Measurements from ENCODE around the gene DCDC2B. TPM values are rescaled to one million over a fixed set of nuclear protein-coding genes. Genes with fewer than 3 reads are reported as not detected.

Gene DCDC2B
- total and polyA plus RNA-seq, 10 of the 15 experiments (the other 5 are each of a cell fraction or from before 2014, with no cell fraction given), result 0.12 to 0.21 (median 0.15) TPM; not detected in 7

DNA sequence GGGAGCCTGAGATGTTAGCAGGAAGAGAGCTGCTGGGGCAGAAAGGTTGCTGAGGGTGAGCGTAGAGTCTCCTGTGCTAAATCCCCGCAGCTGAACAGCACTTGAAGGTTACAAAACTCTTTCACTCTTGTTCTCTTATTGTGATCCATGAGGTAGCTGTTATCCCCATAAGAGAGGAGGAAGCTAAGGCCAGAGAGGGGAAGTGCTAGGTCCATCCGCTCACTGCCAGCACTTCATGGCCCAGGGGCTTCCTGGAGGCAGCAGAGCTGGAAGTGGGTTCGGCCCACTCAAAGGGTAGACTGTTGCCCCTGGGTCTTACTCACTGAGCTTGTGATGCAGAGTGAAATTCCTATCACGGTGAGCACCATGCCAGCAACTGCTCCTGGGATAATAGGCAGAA is 7.7 kb downstream of the DCDC2B start (continued):
- TF ChIP-seq POLR2AphosphoS2 (IDR thresholded peaks at IDR 0.05; ENCODE audit: low read depth, low read length) (no peak), SPI1 (IDR thresholded peaks at IDR 0.05; ENCODE audit: borderline replicate concordance, insufficient read depth, low read depth, low read length) (no peak), PAX5 (IDR thresholded peaks at IDR 0.05; ENCODE audit: borderline replicate concordance, low read depth, low read length) (no peak)
- TF ChIP-seq, protein P1, sequence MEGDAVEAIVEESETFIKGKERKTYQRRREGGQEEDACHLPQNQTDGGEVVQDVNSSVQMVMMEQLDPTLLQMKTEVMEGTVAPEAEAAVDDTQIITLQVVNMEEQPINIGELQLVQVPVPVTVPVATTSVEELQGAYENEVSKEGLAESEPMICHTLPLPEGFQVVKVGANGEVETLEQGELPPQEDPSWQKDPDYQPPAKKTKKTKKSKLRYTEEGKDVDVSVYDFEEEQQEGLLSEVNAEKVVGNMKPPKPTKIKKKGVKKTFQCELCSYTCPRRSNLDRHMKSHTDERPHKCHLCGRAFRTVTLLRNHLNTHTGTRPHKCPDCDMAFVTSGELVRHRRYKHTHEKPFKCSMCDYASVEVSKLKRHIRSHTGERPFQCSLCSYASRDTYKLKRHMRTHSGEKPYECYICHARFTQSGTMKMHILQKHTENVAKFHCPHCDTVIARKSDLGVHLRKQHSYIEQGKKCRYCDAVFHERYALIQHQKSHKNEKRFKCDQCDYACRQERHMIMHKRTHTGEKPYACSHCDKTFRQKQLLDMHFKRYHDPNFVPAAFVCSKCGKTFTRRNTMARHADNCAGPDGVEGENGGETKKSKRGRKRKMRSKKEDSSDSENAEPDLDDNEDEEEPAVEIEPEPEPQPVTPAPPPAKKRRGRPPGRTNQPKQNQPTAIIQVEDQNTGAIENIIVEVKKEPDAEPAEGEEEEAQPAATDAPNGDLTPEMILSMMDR (IDR thresholded peaks at IDR 0.05 in 2 of 3, conservative IDR thresholded peaks at IDR 0.05 in 1 of 3; ENCODE audit: control insufficient read depth in 2 of 3, extremely low read depth in 1 of 3, insufficient read depth in 1 of 3, low read depth in 3 of 3, low read length in 3 of 3), result no peak
- TF ChIP-seq, protein P2, sequence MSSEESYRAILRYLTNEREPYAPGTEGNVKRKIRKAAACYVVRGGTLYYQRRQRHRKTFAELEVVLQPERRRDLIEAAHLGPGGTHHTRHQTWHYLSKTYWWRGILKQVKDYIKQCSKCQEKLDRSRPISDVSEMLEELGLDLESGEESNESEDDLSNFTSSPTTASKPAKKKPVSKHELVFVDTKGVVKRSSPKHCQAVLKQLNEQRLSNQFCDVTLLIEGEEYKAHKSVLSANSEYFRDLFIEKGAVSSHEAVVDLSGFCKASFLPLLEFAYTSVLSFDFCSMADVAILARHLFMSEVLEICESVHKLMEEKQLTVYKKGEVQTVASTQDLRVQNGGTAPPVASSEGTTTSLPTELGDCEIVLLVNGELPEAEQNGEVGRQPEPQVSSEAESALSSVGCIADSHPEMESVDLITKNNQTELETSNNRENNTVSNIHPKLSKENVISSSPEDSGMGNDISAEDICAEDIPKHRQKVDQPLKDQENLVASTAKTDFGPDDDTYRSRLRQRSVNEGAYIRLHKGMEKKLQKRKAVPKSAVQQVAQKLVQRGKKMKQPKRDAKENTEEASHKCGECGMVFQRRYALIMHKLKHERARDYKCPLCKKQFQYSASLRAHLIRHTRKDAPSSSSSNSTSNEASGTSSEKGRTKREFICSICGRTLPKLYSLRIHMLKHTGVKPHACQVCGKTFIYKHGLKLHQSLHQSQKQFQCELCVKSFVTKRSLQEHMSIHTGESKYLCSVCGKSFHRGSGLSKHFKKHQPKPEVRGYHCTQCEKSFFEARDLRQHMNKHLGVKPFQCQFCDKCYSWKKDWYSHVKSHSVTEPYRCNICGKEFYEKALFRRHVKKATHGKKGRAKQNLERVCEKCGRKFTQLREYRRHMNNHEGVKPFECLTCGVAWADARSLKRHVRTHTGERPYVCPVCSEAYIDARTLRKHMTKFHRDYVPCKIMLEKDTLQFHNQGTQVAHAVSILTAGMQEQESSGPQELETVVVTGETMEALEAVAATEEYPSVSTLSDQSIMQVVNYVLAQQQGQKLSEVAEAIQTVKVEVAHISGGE (CRISPR knock-in tag; IDR thresholded peaks at IDR 0.05), result no peak

DNA sequence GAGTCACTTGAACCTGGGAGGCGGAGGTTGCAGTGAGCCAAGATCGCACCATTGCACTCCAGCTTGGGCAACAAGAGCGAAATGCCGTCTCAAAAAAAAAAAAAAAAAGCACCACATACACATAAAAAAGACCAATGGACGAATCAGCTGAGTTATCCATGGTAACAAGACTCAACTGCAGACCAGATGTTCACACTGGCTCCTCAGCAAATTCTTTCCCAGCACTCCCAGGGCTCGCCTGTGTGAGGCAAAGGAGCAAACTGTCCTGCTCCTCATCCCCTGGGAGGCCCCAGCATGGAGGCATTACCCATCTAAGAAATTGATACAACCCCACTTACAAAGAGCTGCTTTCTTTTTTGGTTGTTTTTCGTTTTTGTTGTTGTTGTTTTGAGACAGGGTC is 10.1 kb downstream of the DCDC2B start:
- BruUV-seq (replicated peaks), result no TSS peak
- H3K79me2 ChIP-seq (ENCODE audit: control insufficient read depth, insufficient read depth, low read length), result peaks cover 25% of the 10 kb centered on the region
- H3K36me3 ChIP-seq (ENCODE audit: control insufficient read depth in 2 of 2, insufficient read depth in 2 of 2, low read length in 1 of 2), result peaks cover 0 to 14% of the 10 kb centered on the region in 2 experiments; a peak in 3 of 4 replicates
- CTCF ChIA-PET, result interaction anchor here (1.0 to 6.0 kb wide), 7 partner anchors 16 to 182 kb away, joined by 3 to 46 read pairs (median 4); partner anchors contain the start of gene FAM167B
- H3K27me3 ChIP-seq (replicated peaks in 1 of 2; ENCODE audit: control insufficient read depth in 2 of 2, insufficient read depth in 2 of 2, low read length in 1 of 2), result no peaks in the 10 kb centered on the region
- peaks cover 10% of the 10 kb centered on the region for H3K4me1 ChIP-seq (ENCODE audit: control insufficient read depth, insufficient read depth, low read length)
- FAIRE-seq, result no peak
- no peak overlapping the region for H3K4me2 ChIP-seq (ENCODE audit: control insufficient read depth, insufficient read depth)
- H2AFZ ChIP-seq (ENCODE audit: control insufficient read depth, low read depth, low read length), result no peak overlapping the region
- no peaks in the 10 kb centered on the region for H4K20me1 ChIP-seq (ENCODE audit: control insufficient read depth, insufficient read depth)
- RAD21 ChIA-PET (ENCODE audit: unreplicated experiment), result interaction anchor here (0.6 to 1.7 kb wide), 3 partner anchors 22 to 389 kb away, joined by 3 to 5 read pairs (median 3); no protein-coding TSS in a partner anchor
- SMC1A ChIA-PET (ENCODE audit: uncharacterized antibody, unreplicated experiment), result interaction anchor here (0.6 to 1.3 kb wide), 6 partner anchors 11 to 182 kb away, joined by 3 to 4 read pairs (median 3); no protein-coding TSS in a partner anchor
- intact Hi-C loops (cut with micrococcal nuclease; ENCODE audit: unreplicated experiment) (no loop called here), in situ Hi-C loops (cut with MboI) (no loop called here)
- no peaks in the 10 kb centered on the region for H3K9me3 ChIP-seq (replicated peaks; ENCODE audit: control insufficient read depth, insufficient read depth, low read length)
- no peak overlapping the region for H3K9ac ChIP-seq (ENCODE audit: control insufficient read depth, insufficient read depth, low read length)
- no peak for DNase-seq (ENCODE audit: low read depth, low spot score)
- ATAC-seq, result no peak
- H3K4me3 ChIP-seq, result no peak overlapping the region
- H3K27ac ChIP-seq (ENCODE audit: control insufficient read depth, insufficient read depth), result no peak overlapping the region
- WGBS (ENCODE audit: insufficient coverage, insufficient replicate concordance, low lambda C conversion rate, missing lambda C conversion rate), result 65% methylated on average over 5 of the region's 7 CpGs
- POLR2A ChIA-PET, result interaction anchor here (0.6 kb wide), 1 partner anchor 24 kb away, joined by 3 read pairs; no protein-coding TSS in a partner anchor
- TF ChIP-seq JUNB (IDR thresholded peaks at IDR 0.05), result no peak
- TF ChIP-seq GATAD2B (conservative IDR thresholded peaks at IDR 0.05; ENCODE audit: low read depth), result no peak
- no peak for TF ChIP-seq CBX3 (IDR thresholded peaks at IDR 0.05; ENCODE audit: borderline replicate concordance, low read depth)
- TF ChIP-seq, protein P3, sequence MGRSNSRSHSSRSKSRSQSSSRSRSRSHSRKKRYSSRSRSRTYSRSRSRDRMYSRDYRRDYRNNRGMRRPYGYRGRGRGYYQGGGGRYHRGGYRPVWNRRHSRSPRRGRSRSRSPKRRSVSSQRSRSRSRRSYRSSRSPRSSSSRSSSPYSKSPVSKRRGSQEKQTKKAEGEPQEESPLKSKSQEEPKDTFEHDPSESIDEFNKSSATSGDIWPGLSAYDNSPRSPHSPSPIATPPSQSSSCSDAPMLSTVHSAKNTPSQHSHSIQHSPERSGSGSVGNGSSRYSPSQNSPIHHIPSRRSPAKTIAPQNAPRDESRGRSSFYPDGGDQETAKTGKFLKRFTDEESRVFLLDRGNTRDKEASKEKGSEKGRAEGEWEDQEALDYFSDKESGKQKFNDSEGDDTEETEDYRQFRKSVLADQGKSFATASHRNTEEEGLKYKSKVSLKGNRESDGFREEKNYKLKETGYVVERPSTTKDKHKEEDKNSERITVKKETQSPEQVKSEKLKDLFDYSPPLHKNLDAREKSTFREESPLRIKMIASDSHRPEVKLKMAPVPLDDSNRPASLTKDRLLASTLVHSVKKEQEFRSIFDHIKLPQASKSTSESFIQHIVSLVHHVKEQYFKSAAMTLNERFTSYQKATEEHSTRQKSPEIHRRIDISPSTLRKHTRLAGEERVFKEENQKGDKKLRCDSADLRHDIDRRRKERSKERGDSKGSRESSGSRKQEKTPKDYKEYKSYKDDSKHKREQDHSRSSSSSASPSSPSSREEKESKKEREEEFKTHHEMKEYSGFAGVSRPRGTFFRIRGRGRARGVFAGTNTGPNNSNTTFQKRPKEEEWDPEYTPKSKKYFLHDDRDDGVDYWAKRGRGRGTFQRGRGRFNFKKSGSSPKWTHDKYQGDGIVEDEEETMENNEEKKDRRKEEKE (IDR thresholded peaks at IDR 0.05), result no peak
- TF ChIP-seq, protein P4, sequence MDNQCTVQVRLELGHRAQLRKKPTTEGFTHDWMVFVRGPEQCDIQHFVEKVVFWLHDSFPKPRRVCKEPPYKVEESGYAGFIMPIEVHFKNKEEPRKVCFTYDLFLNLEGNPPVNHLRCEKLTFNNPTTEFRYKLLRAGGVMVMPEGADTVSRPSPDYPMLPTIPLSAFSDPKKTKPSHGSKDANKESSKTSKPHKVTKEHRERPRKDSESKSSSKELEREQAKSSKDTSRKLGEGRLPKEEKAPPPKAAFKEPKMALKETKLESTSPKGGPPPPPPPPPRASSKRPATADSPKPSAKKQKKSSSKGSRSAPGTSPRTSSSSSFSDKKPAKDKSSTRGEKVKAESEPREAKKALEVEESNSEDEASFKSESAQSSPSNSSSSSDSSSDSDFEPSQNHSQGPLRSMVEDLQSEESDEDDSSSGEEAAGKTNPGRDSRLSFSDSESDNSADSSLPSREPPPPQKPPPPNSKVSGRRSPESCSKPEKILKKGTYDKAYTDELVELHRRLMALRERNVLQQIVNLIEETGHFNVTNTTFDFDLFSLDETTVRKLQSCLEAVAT (IDR thresholded peaks at IDR 0.05), result no peak
- no peak for TF ChIP-seq TCF12 (IDR thresholded peaks at IDR 0.05; ENCODE audit: low read depth, low read length)
- no peak for TF ChIP-seq RBBP5 (conservative IDR thresholded peaks at IDR 0.05)
- no peak for TF ChIP-seq BACH1 (IDR thresholded peaks at IDR 0.05; ENCODE audit: borderline replicate concordance)

Data from GM12878 (cell line).